H9 (cell line): ENCODE data around the gene TAPBPL. TPM values are rescaled to one million over a fixed set of nuclear protein-coding genes. Genes with fewer than 3 reads are reported as not detected.

Source experiments
- DNase-seq: peaks from one replicate; pipeline ENCODE4 v3.0.0-alpha.2; 2017
- H2AFZ ChIP-seq: one replicate; pipeline ENCODE4 v1.6.1; 2013; ENCODE audit warnings: mild to moderate bottlenecking, low read length, control low read depth, moderate library complexity
- H2AK5ac ChIP-seq: 2 replicates; pipeline ENCODE4 v1.6.1; 2013; ENCODE audit warnings: low read length, control low read depth, mixed read lengths; ENCODE audit not compliant: insufficient read length
- H2BK120ac ChIP-seq: one replicate; pipeline ENCODE4 v1.6.1; 2013; ENCODE audit warnings: low read depth, mild to moderate bottlenecking, low read length, control low read depth, inconsistent platforms; ENCODE audit not compliant: poor library complexity, severe bottlenecking
- H2BK12ac ChIP-seq: 2 replicates; pipeline ENCODE4 v1.6.1; 2013; ENCODE audit warnings: low read length, control low read depth, mixed read lengths, low read depth; ENCODE audit not compliant: insufficient read length
- H2BK15ac ChIP-seq: 2 replicates; pipeline ENCODE4 v1.6.1; 2013; ENCODE audit warnings: low read depth, low read length, control low read depth
- H2BK20ac ChIP-seq: one replicate; pipeline ENCODE4 v1.6.1; 2013; ENCODE audit warnings: low read depth, mild to moderate bottlenecking, low read length, control low read depth, inconsistent platforms; ENCODE audit not compliant: poor library complexity, severe bottlenecking
- H2BK5ac ChIP-seq: 2 replicates; pipeline ENCODE4 v1.6.1; 2013; ENCODE audit warnings: low read length, control low read depth, mixed read lengths; ENCODE audit not compliant: insufficient read length
- H3K14ac ChIP-seq: 2 replicates; pipeline ENCODE4 v1.6.1; 2013; ENCODE audit warnings: low read length, control low read depth; ENCODE audit not compliant: insufficient read depth
- H3K18ac ChIP-seq: 2 replicates; pipeline ENCODE4 v1.6.1; 2013; ENCODE audit warnings: low read depth, mild to moderate bottlenecking, mixed read lengths, low read length, control low read depth; ENCODE audit not compliant: insufficient read length
- H3K23ac ChIP-seq: 2 replicates; pipeline ENCODE4 v1.6.1; 2013; ENCODE audit warnings: low read length, control low read depth, mixed read lengths, low read depth; ENCODE audit not compliant: insufficient read length
- H3K23me2 ChIP-seq: 2 replicates; pipeline ENCODE4 v1.6.1; 2013; ENCODE audit warnings: low read depth, mild to moderate bottlenecking, mixed read lengths, low read length, control low read depth; ENCODE audit not compliant: insufficient read length, poor library complexity, severe bottlenecking
- H3K27ac ChIP-seq: 2 replicates; pipeline ENCODE4 v1.5.1; 2013; ENCODE audit warnings: low read length, control low read depth, mixed read lengths, low read depth; ENCODE audit not compliant: insufficient read length
- H3K27me3 ChIP-seq: 2 replicates; pipeline ENCODE4 v1.6.1; 2013; ENCODE audit warnings: low read length, control low read depth, inconsistent platforms; ENCODE audit not compliant: insufficient read depth
- H3K4ac ChIP-seq: 2 replicates; pipeline ENCODE4 v1.6.1; 2013; ENCODE audit warnings: low read depth, mild to moderate bottlenecking, control low read depth, inconsistent platforms, low read length, moderate library complexity
- H3K4me1 ChIP-seq: 2 replicates; pipeline ENCODE4 v1.6.1; 2013; ENCODE audit warnings: low read length, control low read depth, inconsistent platforms; ENCODE audit not compliant: insufficient read depth
- H3K4me2 ChIP-seq: 2 replicates; pipeline ENCODE4 v1.6.1; 2013; ENCODE audit warnings: low read length, control low read depth, mixed read lengths; ENCODE audit not compliant: insufficient read length, insufficient read depth
- H3K56ac ChIP-seq: 2 replicates; pipeline ENCODE4 v1.6.1; 2013; ENCODE audit warnings: low read depth, mild to moderate bottlenecking, mixed read lengths, low read length, control low read depth; ENCODE audit not compliant: insufficient read length
- H3K79me1 ChIP-seq: 2 replicates; pipeline ENCODE4 v1.6.1; 2013; ENCODE audit warnings: low read depth, mild to moderate bottlenecking, moderate library complexity, low read length, control low read depth, inconsistent platforms; ENCODE audit not compliant: insufficient read depth, poor library complexity, severe bottlenecking
- H3K79me2 ChIP-seq: 2 replicates; pipeline ENCODE4 v1.6.1; 2013; ENCODE audit warnings: low read length, control low read depth, inconsistent platforms; ENCODE audit not compliant: insufficient read depth
- H3K9ac ChIP-seq: 2 replicates; pipeline ENCODE4 v1.6.1; 2013; ENCODE audit warnings: low read length, control low read depth, mixed read lengths; ENCODE audit not compliant: insufficient read length; ENCODE audit errors: extremely low read depth
- H3K9me3 ChIP-seq: one replicate; pipeline ENCODE4 v1.6.1; 2013; ENCODE audit warnings: low read depth, low read length, inconsistent platforms; ENCODE audit not compliant: control insufficient read depth
- H3T11ph ChIP-seq: one replicate; pipeline ENCODE4 v1.6.1; 2013; ENCODE audit warnings: mild to moderate bottlenecking, low read length, control low read depth, inconsistent platforms
- H4K20me1 ChIP-seq: one replicate; pipeline ENCODE4 v1.6.1; 2013; ENCODE audit not compliant: control insufficient read depth, insufficient read length, insufficient read depth
- H4K5ac ChIP-seq: 2 replicates; pipeline ENCODE4 v1.6.1; 2013; ENCODE audit warnings: low read depth, mild to moderate bottlenecking, mixed read lengths, low read length, control low read depth; ENCODE audit not compliant: insufficient read length
- H4K8ac ChIP-seq: replicated peaks from 2 replicates; pipeline ENCODE4 v1.6.1; 2013; ENCODE audit warnings: low read length, control low read depth, mixed read lengths, low read depth; ENCODE audit not compliant: insufficient read length
- H4K91ac ChIP-seq: 2 replicates; pipeline ENCODE4 v1.6.1; 2013; ENCODE audit warnings: low read depth, mild to moderate bottlenecking, moderate library complexity, mixed read lengths, low read length, control low read depth; ENCODE audit not compliant: insufficient read length
- H3K27ac Mint-ChIP-seq, 3 experiments: 2 replicates in 2 of 3; 3 replicates in 1 of 3; pipeline ENCODE4 v1.8.0; 2020 to 2021; ENCODE audit warnings: mixed read lengths in 3 of 3, mild to moderate bottlenecking in 1 of 3, moderate library complexity in 1 of 3
- H3K27me3 Mint-ChIP-seq: 2 replicates; pipeline ENCODE4 v1.8.0; 2021; ENCODE audit warnings: low read depth, mild to moderate bottlenecking, moderate library complexity, mixed read lengths
- H3K36me3 Mint-ChIP-seq, 3 experiments: 2 replicates in 2 of 3; 3 replicates in 1 of 3; pipeline ENCODE4 v1.8.0; 2020 to 2021; ENCODE audit warnings: low read depth in 3 of 3, mixed read lengths in 3 of 3; ENCODE audit not compliant: insufficient read depth in 1 of 3
- H3K4me1 Mint-ChIP-seq, 2 experiments: 2 replicates each; pipeline ENCODE4 v1.8.0; 2020; ENCODE audit warnings: mixed read lengths in 2 of 2
- H3K4me3 Mint-ChIP-seq, 2 experiments: 2 replicates in 1 of 2; 3 replicates in 1 of 2; pipeline ENCODE4 v1.8.0; 2020 to 2021; ENCODE audit warnings: mild to moderate bottlenecking in 2 of 2, mixed read lengths in 2 of 2, moderate library complexity in 1 of 2
- H3K9me3 Mint-ChIP-seq, 2 experiments: 2 replicates in 1 of 2; 3 replicates in 1 of 2; pipeline ENCODE4 v1.8.0; 2020; ENCODE audit warnings: mild to moderate bottlenecking in 2 of 2, mixed read lengths in 2 of 2, moderate library complexity in 1 of 2
- CTCF ChIP-seq: fragments of 200-600 bp; sonication (generic); conservative IDR thresholded peaks from 3 replicates; pipeline ENCODE4 v1.8.0; 2021; ENCODE audit warnings: antibody characterized with exemption, mild to moderate bottlenecking
- WGBS: extraction: QIAGEN DNeasy Blood & Tissue Kit; methylation state at CpG from one replicate; pipeline ENCODE4 v1.1.7; 2013; ENCODE audit warnings: missing lambda C conversion rate, low lambda C conversion rate, mixed read lengths; ENCODE audit not compliant: insufficient read length; ENCODE audit errors: extremely low coverage; 5-methylcytosine and 5-hydroxymethylcytosine counted together
- total RNA-seq: library from RNA; stranded (reverse); gene quantifications from 2 replicates; pipeline ENCODE4 v1.2.1, GENCODE V29; 2021

Gene TAPBPL
- total RNA-seq, 1 experiment from 2014 or later = 1.4 TPM

DNA sequence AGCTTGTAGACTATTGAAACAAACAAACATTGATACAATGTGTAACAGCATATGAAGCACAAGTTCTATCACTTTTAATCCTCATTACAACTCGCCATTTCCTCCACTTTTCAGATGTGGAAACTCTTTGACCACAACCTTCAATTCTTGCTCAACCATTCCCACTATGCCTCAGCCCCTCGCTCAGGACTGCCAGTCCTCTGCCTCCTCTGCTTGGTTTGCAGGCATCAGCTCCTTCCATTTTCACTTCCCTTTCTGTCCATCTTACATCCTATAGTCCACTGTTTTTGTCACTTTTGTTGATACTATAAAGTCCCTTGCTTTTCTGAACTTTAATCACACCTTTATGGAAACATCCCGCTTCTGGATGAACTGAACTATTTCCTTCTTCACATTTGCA, 35.2 kb upstream of the TAPBPL start:
- Histone ChIP-seq H3K4me2 (no peak overlapping the region), H3K27me3 (no peaks in the 10 kb centered on the region), H2BK120ac (no peak overlapping the region), H4K8ac (no peak overlapping the region), H3K56ac (no peak overlapping the region), H3T11ph (no peak overlapping the region), H3K4me1 (no peaks in the 10 kb centered on the region), H4K91ac (no peak overlapping the region), H2BK20ac (no peak overlapping the region), H3K23me2 (no peaks in the 10 kb centered on the region), H3K4ac (no peak overlapping the region), H4K20me1 (no peaks in the 10 kb centered on the region), H3K79me1 (no peaks in the 10 kb centered on the region), H4K5ac (no peak overlapping the region), H3K9me3 (no peaks in the 10 kb centered on the region), H3K23ac (no peak overlapping the region), H2BK12ac (no peak overlapping the region), H3K79me2 (no peaks in the 10 kb centered on the region), H3K18ac (no peak overlapping the region), H2BK15ac (no peak overlapping the region), H2BK5ac (no peak overlapping the region), H2AFZ (no peak overlapping the region), H3K14ac (no peak overlapping the region), H2AK5ac (no peak overlapping the region), H3K27ac (no peak overlapping the region), H3K9ac (no peak overlapping the region)
- no CpG with 5 or more reads among the region's 3 CpGs for WGBS
- H3K27me3 Mint-ChIP-seq = peaks cover 2% of the 10 kb centered on the region
- no peak for TF ChIP-seq CTCF
- no peaks in the 10 kb centered on the region; a peak in 1 of 5 replicates for H3K9me3 Mint-ChIP-seq
- H3K27ac Mint-ChIP-seq = no peak overlapping the region
- no peak overlapping the region for H3K4me3 Mint-ChIP-seq
- H3K36me3 Mint-ChIP-seq = no peaks in the 10 kb centered on the region
- DNase-seq = no peak
- H3K4me1 Mint-ChIP-seq = peaks cover 2% of the 10 kb centered on the region in 2 experiments; a peak in 1 of 4 replicates
